GM12892 (cell line): Measurements from ENCODE around the gene GRIA1.

Source experiments
- POLR2A ChIP-seq: IDR thresholded peaks from 2 replicates; pipeline ENCODE4 v1.6.1; 2011; ENCODE audit warnings: low read depth, low read length, control low read depth
- POLR2AphosphoS5 ChIP-seq: IDR thresholded peaks from 2 replicates; pipeline ENCODE4 v1.6.1; 2011; ENCODE audit warnings: low read depth, low read length, control low read depth
- TAF1 ChIP-seq: IDR thresholded peaks from 2 replicates; pipeline ENCODE4 v1.6.1; 2011; ENCODE audit warnings: low read depth, mild to moderate bottlenecking, control low read depth, low read length, borderline replicate concordance

DNA sequence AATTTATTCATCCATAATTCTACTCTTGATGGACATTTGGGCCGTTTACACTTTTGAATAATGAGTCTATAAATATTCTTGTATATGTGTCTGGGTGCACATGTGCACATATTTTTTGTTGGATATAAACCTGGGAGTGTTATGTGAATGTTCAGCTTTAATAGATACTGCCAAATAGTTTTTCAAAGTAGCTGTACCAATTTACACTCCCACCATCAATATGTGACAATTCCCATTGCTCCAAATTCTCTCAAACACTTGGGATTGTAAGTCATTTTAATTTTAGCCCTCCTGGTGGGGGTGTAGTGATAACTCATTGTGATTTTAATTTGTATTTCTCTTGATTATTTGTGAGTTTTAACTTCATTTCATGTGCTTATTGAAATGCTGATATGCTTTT, 114.9 kb downstream of the GRIA1 start:
- TF ChIP-seq POLR2AphosphoS5 (no peak), POLR2A (no peak), TAF1 (no peak)
